Brain pericyte (primary cell): ENCODE results near the gene MPRIP.
A peak's percentile ranks its signal among the peaks of the same experiment; 100 is the strongest.

Source experiments
- DNase-seq: peaks from one replicate; pipeline ENCODE4 v3.0.0-alpha.2; 2012; ENCODE audit warnings: low read depth, low spot score

MPRIP gene

DNA sequence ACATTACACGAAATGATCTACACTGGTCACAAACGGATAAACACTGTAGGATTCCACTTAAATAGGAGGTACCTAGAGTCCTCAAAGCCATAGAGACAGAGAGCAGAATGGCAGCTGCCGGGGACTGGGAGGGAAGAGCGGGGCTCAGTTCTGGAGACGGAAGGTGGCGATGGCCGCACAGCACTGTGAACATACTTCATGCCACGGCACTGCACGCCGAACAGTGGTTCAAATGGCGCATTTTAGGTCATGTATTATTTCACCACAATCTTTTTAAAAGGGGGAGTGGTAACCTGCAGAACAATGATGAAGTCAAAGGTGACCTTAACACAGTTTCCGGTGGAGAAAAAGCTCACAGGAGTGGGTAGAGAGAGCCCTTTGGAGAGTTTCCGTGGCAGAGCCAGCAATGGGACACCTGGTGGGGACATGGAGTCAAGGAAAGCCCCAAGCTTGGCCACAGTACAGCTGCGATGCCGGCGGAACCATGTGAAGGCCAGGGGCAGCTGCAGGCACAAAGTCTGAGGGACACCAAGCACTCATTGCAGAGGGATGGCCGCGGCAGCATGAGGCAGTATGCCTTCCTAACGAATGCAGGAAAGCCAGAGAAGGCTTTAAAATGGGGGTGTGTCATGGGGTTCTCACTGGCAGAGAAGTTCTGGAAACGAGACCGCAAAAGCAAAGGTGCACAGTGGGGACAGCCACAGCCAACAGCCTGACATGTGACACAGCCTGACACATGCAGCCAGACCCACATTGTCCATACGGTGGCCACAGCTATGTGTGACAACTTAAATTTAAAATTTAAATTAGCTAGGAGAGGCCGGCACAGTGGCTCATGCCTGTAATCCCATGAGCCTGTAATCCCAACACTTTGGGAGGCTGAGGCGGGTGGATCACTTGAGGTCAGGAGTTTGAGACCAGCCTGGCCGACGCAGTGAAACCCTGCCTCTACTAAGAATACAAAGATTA, 187.4 kb downstream of the MPRIP start:
- DNase-seq: no peak

DNA sequence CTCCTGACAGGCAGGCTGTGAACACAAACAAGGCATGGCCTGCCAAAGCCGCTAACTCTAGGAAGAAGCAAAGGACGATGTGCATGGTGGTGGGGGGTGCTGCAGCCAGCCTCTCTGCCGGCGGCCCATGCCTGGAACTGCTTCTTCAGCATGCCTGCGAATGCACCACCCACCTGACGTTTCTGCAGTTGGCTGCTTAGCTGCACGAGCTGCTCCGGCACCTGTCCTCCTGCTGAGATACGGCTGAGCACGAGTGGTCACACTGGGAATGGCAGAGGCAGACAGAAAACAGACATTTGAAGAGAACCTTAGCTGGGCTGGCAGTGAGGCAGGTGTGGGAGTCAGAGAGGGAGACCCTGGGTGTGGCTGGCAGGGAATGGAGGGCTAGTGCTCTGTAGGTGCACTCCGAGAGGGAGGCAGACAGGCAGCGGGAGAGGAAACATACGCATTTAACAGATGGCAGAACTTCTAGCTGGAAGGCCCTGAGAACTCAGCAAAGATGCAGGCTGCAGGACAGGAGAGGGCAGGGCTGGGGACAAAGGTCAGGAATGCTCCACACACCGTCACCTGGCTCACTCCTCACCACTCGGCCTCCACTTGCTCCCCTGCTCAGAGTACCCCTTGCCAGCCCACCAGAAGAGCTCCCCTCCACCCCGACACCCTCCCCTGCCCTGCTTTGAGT, 189.5 kb downstream of the MPRIP start:
- DNase-seq: no peak

GRCh38 chr17:17232303-17232621, 190.0 kb downstream of the MPRIP start:
- DNase-seq: no peak

GRCh38 chr17:17235212-17236174, 193.2 kb downstream of the MPRIP start:
- no peak for DNase-seq

GRCh38 chr17:17236295-17237025, 194.2 kb downstream of the MPRIP start:
- DNase-seq: peak; percentile 30

DNA sequence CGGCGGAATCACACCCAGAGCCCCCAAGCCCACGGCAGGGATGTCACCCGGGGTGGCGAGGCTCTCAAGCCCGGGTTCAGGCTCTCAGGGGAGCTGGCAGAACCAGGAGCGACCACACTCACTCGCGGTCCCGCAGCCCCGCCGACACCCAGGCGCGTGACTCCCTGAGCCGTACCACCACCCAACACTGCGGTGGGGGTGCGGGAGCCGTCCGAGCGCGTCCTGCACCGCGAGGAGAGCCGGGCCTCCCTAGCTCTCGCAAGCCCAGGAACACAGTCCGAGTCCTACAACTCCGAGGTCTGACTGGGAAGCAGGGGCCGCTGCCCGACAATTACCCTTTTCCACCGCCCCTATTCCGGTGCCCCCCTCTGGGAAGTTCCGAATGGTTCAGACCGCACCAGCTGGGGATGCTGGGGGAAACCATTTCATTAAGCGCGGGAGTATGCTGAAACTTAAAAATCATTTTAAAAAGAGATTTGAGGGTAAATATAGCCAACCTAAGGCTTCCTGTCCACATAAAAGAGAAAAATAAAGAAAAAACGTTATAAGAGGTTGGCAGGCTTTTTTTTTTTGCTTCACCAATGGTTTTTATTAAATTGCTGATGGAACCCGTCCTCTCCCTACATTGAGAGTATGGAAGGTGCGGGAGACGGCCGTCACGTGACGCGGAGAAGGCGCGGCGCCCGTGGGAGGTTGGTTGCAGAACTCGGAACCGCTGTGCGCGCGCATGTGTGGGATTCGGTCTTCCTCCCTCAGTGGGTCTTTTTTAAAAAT, 195.0 kb downstream of the MPRIP start, which contains the start of gene FLCN:
TSS of gene FLCN (minus strand) at position 143 of the 774 bp plus-strand sequence. CDS start 9,031 bp downstream, outside the sequence.
- peak; percentile 79 for DNase-seq

DNA sequence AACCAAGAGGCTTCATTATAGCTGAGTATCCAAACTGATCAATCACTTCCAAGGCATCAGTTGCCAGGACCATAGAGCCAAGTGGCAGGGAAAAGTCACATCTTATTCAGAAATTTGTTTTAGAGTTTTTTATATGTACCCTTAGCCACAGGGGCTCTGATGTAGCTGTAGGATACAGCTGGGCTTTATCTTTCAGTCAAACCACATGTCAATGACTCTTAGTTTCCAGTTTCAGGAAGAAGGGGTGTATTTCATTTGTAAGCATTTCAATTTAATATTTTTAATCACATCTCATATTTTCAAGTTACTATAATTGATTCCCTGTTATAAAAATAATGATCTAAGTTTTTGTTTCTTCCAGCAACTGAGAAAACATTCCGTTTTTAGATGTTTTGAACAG, 197.6 kb downstream of the MPRIP start:
- DNase-seq: no peak

GRCh38 chr17:17241656-17242055, 199.4 kb downstream of the MPRIP start:
- DNase-seq: no peak

DNA sequence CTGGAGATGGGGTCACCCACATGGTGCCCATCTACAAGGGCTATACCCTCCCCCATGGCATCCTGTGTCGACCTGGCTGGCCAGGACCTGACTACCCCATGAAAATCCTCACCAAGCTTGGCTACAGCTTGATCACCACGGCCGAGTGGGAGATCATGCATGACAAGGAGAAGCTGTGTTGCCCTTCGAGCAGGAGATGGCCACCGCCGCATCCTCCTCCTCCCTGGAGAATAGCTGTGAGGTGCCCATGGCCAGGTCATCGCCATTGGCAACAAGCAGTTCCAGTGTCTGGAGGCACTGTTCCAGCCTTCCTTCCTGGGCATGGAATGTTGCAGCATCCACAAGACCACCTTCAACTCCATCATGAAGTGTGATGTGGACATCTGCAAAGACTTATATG, 200.0 kb downstream of the MPRIP start:
- DNase-seq: no peak
